SK-MEL-5 (cell line): ENCODE data around the gene CHRNA7. TPM values are rescaled to one million over a fixed set of nuclear protein-coding genes. Genes with fewer than 3 reads are reported as not detected.
A peak's percentile ranks its signal among the peaks of the same experiment; 100 is the strongest.

ENCODE experiments used
- DNase-seq: peaks from one replicate; pipeline ENCODE4 v3.0.0-alpha.2; 2016; ENCODE audit warnings: low read depth, low spot score
- in situ Hi-C: cut with HindIII; loops from 2 replicates; pipeline ENCODE4 v1.10.0; 2016; ENCODE audit warnings: low sequenced_read_pairs, high pct_unique_total_duplicates, low pct_unique_long_range_greater_than_20kb
- total RNA-seq: library from RNA; depleted of rRNA; stranded (reverse); fragments of >200 nt; shearing (Covaris generic); gene quantifications from 2 replicates; pipeline ENCODE4 v1.2.3, GENCODE V29; 2014

Gene CHRNA7
- total RNA-seq, 1 experiment from 2014 or later, result 10.0 TPM

GRCh38 chr15:32107477-32108080, 77.3 kb downstream of the CHRNA7 start:
- DNase-seq, result no peak
- in situ Hi-C loops, result no loop called here

- DNase-seq, result no peak
- in situ Hi-C loops, result no loop called here
These were observed 78.3 kb downstream of the CHRNA7 start for GRCh38 chr15:32108661-32109060.

- no peak for DNase-seq
- in situ Hi-C loops, result no loop called here
These were observed 81.8 kb downstream of the CHRNA7 start for GRCh38 chr15:32112101-32112500.

- DNase-seq, result no peak
- in situ Hi-C loops, result no loop called here
These were observed 82.9 kb downstream of the CHRNA7 start for GRCh38 chr15:32113224-32113623.

- in situ Hi-C loops, result no loop called here
- DNase-seq, result no peak
These were observed 86.8 kb downstream of the CHRNA7 start for GRCh38 chr15:32117122-32117521.

- in situ Hi-C loops, result no loop called here
These were observed 89.0 kb downstream of the CHRNA7 start for GRCh38 chr15:32119286-32119685.

GRCh38 chr15:32119694-32120330, 89.5 kb downstream of the CHRNA7 start:
- no peak for DNase-seq
- in situ Hi-C loops, result no loop called here

More at GRCh38 chr15:32119286-32119685, 89.0 kb downstream of the CHRNA7 start:
- DNase-seq, result no peak

GRCh38 chr15:32120577-32121383, 90.5 kb downstream of the CHRNA7 start:
- in situ Hi-C loops, result no loop called here
- no peak for DNase-seq

- in situ Hi-C loops, result no loop called here
These were observed 91.0 kb downstream of the CHRNA7 start for GRCh38 chr15:32121384-32121695.

GRCh38 chr15:32122013-32122412, 91.7 kb downstream of the CHRNA7 start:
- in situ Hi-C loops, result no loop called here
- no peak for DNase-seq

More at GRCh38 chr15:32121384-32121695, 91.0 kb downstream of the CHRNA7 start:
- no peak for DNase-seq

- in situ Hi-C loops, result no loop called here
- no peak for DNase-seq
These were observed 93.2 kb downstream of the CHRNA7 start for GRCh38 chr15:32123473-32123872.

GRCh38 chr15:32124726-32125125, 94.4 kb downstream of the CHRNA7 start:
- in situ Hi-C loops, result no loop called here
- no peak for DNase-seq

- in situ Hi-C loops, result no loop called here
These were observed 95.3 kb downstream of the CHRNA7 start for GRCh38 chr15:32125595-32125994.

GRCh38 chr15:32129815-32130214, 99.5 kb downstream of the CHRNA7 start:
- no peak for DNase-seq
- in situ Hi-C loops, result no loop called here

More at GRCh38 chr15:32125595-32125994, 95.3 kb downstream of the CHRNA7 start:
- DNase-seq, result no peak

- peak; percentile 8 for DNase-seq
- in situ Hi-C loops, result no loop called here
These were observed 100.5 kb downstream of the CHRNA7 start for GRCh38 chr15:32130823-32131222.

- DNase-seq, result no peak
- in situ Hi-C loops, result no loop called here
These were observed 101.5 kb downstream of the CHRNA7 start for GRCh38 chr15:32131803-32132202.

GRCh38 chr15:32132859-32133258, 102.5 kb downstream of the CHRNA7 start:
- DNase-seq, result no peak

GRCh38 chr15:32134842-32135241, 104.5 kb downstream of the CHRNA7 start:
- in situ Hi-C loops, result no loop called here
- no peak for DNase-seq

More at GRCh38 chr15:32132859-32133258, 102.5 kb downstream of the CHRNA7 start:
- in situ Hi-C loops, result no loop called here

GRCh38 chr15:32135335-32135734, 105.0 kb downstream of the CHRNA7 start:
- in situ Hi-C loops, result no loop called here
- DNase-seq, result no peak
